PC-9 (cell line): ENCODE data around the gene RAB3C.

Experiments
- EZH2 ChIP-seq: fragments of 200-600 bp; sonication (generic); IDR thresholded peaks from 2 replicates; pipeline ENCODE4 v1.8.0; 2017; ENCODE audit warnings: antibody characterized with exemption, low read depth
- TF ChIP-seq, protein P1 (sequence below): fragments of 200-600 bp; sonication (generic); conservative IDR thresholded peaks from 2 replicates; pipeline ENCODE4 v1.6.1; 2017; ENCODE audit warnings: mixed run types, antibody characterized with exemption, mild to moderate bottlenecking, moderate library complexity

DNA sequence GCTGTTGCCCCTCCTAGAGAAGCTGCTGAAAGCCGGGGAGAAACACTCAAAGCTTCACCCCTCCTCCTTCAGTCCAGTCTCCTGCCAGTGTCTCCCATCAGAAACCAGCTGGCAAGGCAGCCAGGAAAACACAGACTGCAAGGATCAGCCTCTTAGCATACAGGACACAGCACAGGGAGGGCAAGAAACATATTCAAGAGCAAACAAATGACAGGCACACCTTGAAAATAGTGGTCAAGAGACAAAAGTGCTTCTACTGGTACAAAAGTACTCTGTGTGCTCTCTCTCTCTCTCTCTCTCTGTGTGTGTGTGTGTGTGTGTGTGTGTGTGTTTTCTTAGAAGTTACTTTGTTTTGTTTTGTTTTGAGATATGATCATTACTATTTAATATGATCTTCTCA lies 227.2 kb downstream of the RAB3C start:
- TF ChIP-seq, protein P1, sequence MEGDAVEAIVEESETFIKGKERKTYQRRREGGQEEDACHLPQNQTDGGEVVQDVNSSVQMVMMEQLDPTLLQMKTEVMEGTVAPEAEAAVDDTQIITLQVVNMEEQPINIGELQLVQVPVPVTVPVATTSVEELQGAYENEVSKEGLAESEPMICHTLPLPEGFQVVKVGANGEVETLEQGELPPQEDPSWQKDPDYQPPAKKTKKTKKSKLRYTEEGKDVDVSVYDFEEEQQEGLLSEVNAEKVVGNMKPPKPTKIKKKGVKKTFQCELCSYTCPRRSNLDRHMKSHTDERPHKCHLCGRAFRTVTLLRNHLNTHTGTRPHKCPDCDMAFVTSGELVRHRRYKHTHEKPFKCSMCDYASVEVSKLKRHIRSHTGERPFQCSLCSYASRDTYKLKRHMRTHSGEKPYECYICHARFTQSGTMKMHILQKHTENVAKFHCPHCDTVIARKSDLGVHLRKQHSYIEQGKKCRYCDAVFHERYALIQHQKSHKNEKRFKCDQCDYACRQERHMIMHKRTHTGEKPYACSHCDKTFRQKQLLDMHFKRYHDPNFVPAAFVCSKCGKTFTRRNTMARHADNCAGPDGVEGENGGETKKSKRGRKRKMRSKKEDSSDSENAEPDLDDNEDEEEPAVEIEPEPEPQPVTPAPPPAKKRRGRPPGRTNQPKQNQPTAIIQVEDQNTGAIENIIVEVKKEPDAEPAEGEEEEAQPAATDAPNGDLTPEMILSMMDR, result no peak
- no peak for TF ChIP-seq EZH2
